GM21367 (cell line): Measurements from ENCODE around the gene HS3ST3A1.
"Not testable (repeated sequence)": the region's sequence is repeated elsewhere in the genome, so short reads cannot be mapped to it uniquely, and the experiment has no call there.

Experiments
- ATAC-seq: cut with Tn5 transposase; IDR thresholded peaks from one replicate; pipeline ENCODE4 v1.9.1; 2021; ENCODE audit not compliant: unreplicated experiment

The HS3ST3A1 gene

GRCh38 chr17:13498184-13498583 is 103.5 kb downstream of the HS3ST3A1 start:
- no peak for ATAC-seq

DNA sequence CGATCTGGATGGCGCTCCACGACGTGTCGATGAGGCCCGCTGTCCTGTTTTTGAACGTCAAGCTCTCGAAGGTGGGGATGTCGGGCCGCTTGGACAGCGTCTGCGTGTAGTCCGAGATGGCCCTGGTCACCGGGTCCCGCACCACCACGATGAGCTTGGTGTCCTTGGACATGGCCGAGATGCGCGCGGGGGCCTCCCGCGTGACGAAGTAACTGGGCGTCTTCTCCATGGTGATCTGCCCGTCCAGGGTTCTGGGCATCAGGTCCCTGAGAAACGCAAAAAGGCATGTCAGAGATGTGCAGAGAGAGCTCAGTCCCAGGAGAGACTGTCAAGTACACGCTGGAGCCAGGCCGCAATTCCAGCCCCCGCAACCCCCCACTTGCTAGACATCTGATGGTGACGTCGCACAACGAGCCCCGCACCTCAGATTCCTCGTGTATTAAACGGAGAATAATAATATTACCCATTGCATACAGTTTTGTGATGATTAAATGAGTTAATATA is 105.1 kb downstream of the HS3ST3A1 start:
- not testable (repeated sequence) for ATAC-seq

GRCh38 chr17:13495423-13495822 is 106.3 kb downstream of the HS3ST3A1 start:
- ATAC-seq, result no peak

- no peak for ATAC-seq
These were observed 109.0 kb downstream of the HS3ST3A1 start for GRCh38 chr17:13492737-13493122.

DNA sequence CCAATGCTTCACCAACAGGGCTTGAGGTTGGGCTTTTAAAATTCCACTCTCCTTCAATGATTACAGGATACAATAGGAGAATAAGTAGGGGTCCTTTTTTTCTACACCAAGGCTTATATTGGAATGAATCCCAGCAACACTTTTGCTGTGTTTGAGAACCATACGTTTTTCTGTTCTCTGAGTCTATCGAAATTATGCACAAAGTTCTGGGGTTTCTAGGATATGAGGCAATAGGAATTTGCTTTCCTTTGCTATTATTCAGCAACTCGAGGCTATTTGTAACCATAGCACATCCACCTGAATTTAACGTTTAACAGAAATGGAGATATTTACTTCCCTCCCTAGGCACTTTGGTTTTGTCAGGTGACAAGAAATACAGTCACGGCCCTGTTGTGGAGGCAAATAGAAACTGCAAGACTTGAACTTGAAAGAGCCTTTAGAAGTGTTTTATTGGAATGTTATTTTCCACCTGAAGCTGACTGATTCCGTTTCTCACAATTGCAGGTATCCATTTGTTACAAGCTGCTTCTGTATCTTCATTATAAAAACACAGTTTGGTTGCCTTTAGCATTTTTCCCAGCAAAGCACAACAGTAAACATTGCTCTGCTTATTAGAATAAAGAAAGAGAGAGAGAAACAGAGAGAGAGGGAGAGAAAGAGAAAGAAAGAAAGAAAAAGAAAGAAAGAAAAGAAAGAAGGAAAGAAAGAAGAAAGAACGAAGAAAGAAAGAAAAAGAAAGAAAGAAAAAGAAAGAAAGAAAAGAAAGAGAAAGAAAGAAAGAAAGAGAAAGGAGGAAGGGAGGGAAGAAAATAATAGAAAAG is 109.6 kb downstream of the HS3ST3A1 start:
- no peak for ATAC-seq

- no peak for ATAC-seq
These were observed 110.2 kb downstream of the HS3ST3A1 start for GRCh38 chr17:13491491-13491890.

GRCh38 chr17:13490906-13491482 is 110.7 kb downstream of the HS3ST3A1 start:
- ATAC-seq, result no peak

DNA sequence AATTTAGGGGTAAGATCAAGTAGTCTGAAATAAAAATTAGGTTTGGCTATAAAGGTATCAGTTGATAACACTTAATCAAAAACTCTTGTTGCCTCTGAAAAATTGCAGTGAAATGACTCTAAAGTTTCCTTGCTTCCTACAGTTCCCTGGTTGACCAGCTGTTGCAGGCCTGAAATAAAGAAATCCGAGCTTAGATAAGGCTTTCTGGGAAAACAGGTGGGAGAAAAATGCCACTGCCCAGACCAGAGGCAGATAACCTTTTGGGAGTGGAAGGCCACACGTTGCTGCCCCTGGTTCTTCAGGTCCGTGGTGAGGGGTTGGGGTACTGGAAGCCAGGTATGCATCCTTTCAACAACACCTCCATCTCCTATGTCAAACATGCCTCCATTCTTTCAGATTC is 111.3 kb downstream of the HS3ST3A1 start:
- ATAC-seq, result no peak

GRCh38 chr17:13485327-13485726 is 116.4 kb downstream of the HS3ST3A1 start:
- ATAC-seq, result no peak

DNA sequence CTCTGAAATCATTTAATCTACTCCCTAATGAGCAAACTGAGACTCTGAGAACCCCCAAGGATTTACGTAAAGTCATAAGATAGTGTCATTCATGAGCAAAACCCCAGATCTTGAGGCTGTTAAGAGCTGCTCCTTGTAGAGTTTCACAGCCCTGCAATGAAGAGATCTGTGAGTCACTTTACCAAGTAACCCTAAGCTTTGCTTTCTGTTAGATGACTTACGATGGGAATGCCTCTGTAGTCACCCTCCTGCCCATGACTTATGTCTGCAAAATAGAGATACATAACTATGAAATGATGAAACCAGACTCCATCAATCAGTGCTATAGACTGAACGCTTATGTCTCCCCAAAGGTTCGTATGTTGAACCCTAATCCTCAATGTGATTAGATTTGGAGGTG is 117.7 kb downstream of the HS3ST3A1 start:
- no peak for ATAC-seq

GRCh38 chr17:13480877-13481276 is 120.9 kb downstream of the HS3ST3A1 start:
- ATAC-seq, result no peak

DNA sequence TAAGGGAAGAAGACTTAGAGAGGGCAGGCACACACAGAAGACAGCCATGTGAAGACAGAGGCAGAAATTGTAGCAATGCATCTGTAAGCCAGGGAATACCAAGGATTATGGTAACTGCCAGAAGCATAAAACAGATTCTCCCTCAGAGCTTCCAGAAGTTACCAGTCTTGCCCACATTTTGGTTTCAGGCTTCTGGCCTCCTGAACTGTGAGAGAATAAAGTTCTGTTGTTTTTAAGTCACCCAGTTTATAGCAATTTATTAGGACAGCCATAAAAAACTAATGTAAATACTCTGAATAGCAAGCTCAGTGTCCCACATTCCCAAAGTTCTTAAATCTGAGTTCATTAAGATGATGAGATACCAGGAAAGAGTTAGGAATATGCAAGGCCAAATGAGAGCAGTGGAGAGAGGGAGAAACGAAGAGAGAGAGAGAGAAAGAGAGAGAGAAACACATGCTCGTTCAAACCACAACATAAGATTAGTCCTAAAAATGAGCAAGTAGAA is 123.4 kb downstream of the HS3ST3A1 start:
- ATAC-seq, result no peak

DNA sequence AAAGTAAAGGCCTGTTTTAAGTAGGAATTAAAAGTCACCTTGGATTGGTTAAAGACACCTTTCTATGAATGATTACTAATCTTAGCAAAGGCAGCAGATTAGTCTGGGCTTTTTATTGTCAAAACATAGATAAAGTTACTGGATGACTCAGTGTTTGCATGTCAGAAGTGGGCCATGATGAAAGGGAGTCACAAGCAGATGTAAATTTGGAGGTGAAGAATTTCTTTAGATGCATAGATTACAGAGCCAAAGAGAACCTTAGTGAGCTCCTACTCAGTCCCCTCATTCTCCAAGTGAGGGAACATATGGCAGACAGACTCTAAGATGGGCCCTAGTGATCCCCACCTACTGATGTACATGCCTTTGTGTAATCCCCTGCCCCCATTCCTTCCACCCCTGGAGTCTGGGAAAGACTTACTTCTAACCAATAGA is 124.5 kb downstream of the HS3ST3A1 start:
- ATAC-seq, result no peak

DNA sequence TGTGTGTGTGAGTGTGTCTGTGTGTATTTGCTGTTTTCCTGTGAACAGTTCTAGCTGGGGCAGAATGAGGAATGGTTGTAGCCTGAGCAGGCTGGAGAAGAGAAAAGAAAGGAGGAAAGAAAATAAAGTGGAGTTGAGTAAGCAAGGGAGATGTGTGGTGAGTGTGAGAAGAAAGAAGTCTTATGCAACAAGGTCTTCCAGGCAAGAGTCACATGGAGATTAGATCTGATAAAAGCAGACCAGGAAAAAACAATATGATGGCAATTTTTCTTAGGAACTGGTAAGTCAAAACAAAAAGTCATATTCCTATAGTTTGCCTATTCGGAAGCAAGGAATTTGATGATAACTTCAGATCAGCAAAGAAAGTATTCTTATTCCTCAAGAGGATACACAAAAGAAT is 125.0 kb downstream of the HS3ST3A1 start:
- no peak for ATAC-seq

GRCh38 chr17:13475574-13476223 is 126.0 kb downstream of the HS3ST3A1 start:
- ATAC-seq, result no peak

- no peak for ATAC-seq
These were observed 127.5 kb downstream of the HS3ST3A1 start for GRCh38 chr17:13474073-13474800.

GRCh38 chr17:13465678-13466077 is 136.1 kb downstream of the HS3ST3A1 start:
- ATAC-seq, result no peak

GRCh38 chr17:13462673-13463124 is 139.0 kb downstream of the HS3ST3A1 start:
- no peak for ATAC-seq

DNA sequence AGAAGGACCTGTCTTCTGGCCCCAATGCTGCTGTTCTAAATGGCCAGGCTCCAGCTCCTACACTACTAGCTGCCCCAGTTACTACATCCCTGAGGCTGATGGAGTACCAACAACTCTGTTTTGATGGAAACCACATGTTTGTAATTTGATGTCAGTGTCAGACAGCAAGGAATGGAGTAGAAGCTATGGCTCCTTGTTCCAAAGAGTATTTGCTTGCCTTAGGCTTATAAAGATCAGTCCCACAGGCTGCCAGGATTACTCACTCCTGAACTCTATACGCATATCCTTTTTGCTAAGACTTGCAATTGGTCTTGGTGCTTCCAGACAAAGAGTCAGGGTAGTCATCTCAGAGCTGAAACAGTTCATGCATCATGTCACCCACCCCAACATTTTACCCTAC is 139.6 kb downstream of the HS3ST3A1 start:
- no peak for ATAC-seq

GRCh38 chr17:13460261-13461000 is 141.3 kb downstream of the HS3ST3A1 start:
- no peak for ATAC-seq
